Natural killer cell treated with Interleukin-12 subunit alpha and Interleukin-12 subunit beta and Interleukin-15 and Interleukin-18, amount 100 ng/mL, for 72 hours (primary cell): ENCODE data around the gene EIPR1. TPM values are rescaled to one million over a fixed set of nuclear protein-coding genes. Genes with fewer than 3 reads are reported as not detected.

Experiments used
- ATAC-seq, 2 donors: fragments of 150-1000 bp; cut with Tn5 transposase in 1 of 2; sonication (Bioruptor Pico), chemical (Tn5 transposase) in 1 of 2; 2 replicates each; pipeline ENCODE4 v1.10.0; 2021
- DNase-seq: peaks from one replicate; pipeline ENCODE4 v3.0.0; 2022; ENCODE audit warnings: low spot score
- H3K27ac Mint-ChIP-seq, 2 donors: 1 replicate in 1 of 2; 2 replicates in 1 of 2; pipeline ENCODE4 v1.8.0; 2022; ENCODE audit warnings: mixed read lengths in 2 of 2, mild to moderate bottlenecking in 1 of 2, moderate library complexity in 1 of 2
- H3K27me3 Mint-ChIP-seq, 2 donors: 1 replicate in 1 of 2; 2 replicates in 1 of 2; pipeline ENCODE4 v1.8.0; 2022; ENCODE audit warnings: mixed read lengths in 2 of 2
- H3K36me3 Mint-ChIP-seq: one replicate; pipeline ENCODE4 v1.8.0; 2022; ENCODE audit warnings: mixed read lengths
- H3K4me1 Mint-ChIP-seq, 2 donors: 1 replicate in 1 of 2; 2 replicates in 1 of 2; pipeline ENCODE4 v1.8.0; 2022; ENCODE audit warnings: low read depth in 2 of 2, mixed read lengths in 2 of 2, mild to moderate bottlenecking in 1 of 2
- H3K4me3 Mint-ChIP-seq: one replicate; pipeline ENCODE4 v1.8.0; 2022; ENCODE audit warnings: mixed read lengths
- H3K9me3 Mint-ChIP-seq: 2 replicates; pipeline ENCODE4 v1.8.0; 2022; ENCODE audit warnings: mixed read lengths
- total RNA-seq, 2 donors: library from RNA; stranded (reverse); gene quantifications; one replicate each; pipeline ENCODE4 v1.2.3, GENCODE V29; 2022

EIPR1 gene
- total RNA-seq, 2 donors from 2014 or later = 46.9 to 61.8 TPM

DNA sequence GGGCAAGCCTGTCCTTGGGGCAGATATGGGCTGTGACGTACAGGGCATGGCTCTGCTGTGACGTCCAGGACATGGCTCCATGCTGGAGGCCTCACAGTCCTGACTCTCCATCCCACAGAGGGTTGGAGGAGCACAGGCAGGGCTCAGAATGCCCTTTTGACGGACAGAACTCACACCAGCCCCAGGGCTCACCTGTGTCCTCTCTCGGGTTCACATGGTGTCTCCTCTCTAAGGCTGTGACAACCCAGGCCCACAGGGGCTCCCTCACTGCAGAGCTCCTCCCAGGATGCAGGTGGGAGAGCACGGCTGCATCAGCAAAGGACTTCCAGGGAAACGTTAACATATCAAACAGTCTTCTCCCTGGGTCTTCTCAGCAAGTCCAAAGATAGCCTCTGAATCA is 133.8 kb downstream of the EIPR1 start:
- Mint-ChIP-seq H3K36me3 (peaks cover 2% of the 10 kb centered on the region), H3K4me1 (peaks cover 9 to 27% of the 10 kb centered on the region in 2 donors), H3K4me3 (no peak overlapping the region), H3K27ac (no peak overlapping the region), H3K9me3 (peaks cover 2% of the 10 kb centered on the region), H3K27me3 (no peaks in the 10 kb centered on the region)
- ATAC-seq = no peak
- no peak for DNase-seq

DNA sequence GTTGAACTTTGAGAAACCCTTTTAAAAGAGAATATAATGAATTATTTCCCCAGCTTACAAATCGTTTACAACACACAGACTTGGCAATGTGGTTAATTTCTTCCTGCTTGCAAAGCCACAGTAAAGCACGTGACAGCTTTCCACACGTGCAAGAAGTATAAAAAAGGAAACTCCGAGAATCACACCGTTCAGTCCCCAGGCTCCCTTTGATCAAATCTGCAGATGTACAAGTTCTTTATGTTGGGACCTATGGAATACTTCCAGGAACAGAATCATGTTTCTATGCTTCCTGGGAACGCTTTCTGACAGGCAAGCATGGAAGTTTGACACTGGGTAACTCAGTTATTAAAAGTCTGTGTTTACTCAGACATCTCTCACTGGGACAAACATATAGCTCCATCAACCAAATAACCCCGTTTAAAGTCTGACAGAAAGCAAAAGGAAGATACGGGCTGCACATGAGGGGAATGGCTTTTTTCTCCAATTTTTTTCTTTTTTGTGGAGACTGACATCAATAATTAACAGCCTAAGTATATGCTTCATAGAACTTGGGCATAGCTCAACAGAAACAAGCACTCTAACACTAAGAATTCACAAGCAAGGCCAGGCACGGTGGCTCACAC is 134.8 kb downstream of the EIPR1 start:
- Mint-ChIP-seq H3K27me3 (no peaks in the 10 kb centered on the region), H3K27ac (peak overlapping the region in 1 of 2 donors; percentile 51), H3K9me3 (no peaks in the 10 kb centered on the region), H3K36me3 (peaks cover 4% of the 10 kb centered on the region), H3K4me3 (peak overlapping the region; percentile 40), H3K4me1 (peaks cover 9 to 35% of the 10 kb centered on the region in 2 donors)
- DNase-seq (no peak), ATAC-seq (peak; percentile 66 to 69)

DNA sequence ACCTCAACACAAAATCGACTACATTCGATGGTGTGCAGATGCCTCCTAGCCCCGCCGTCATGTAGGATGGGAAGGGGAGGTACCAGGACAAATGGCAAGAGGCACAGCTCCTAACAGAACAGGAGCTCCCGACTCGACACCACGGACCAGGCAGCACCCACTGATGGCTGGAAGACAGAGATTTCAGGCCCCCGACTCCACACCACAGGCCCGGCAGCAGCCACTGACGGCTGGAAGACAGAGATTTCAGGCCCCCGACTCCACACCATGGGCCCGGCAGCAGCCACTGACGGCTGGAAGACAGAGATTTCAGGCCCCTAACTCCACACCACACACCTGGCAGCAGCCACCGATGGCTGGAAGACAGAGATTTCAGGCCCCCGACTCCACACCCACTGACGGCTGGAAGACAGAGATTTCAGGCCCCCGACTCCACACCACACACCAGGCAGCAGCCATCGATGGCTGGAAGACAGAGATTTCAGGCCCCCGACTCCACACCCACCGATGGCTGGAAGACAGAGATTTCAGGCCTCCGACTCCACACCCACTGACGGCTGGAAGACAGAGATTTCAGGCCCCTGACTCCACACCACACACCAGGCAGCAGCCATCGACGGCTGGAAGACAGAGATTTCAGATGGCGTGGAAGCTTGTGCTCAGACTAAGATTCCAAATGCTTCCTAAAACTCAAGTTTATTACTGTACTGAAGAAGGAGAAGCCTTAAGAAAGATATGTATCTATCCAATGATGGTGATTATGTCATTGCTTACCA is 135.5 kb downstream of the EIPR1 start:
- H3K4me3 Mint-ChIP-seq = peak overlapping the region; percentile 48
- peak overlapping the region in 1 of 2 donors; percentile 51 for H3K27ac Mint-ChIP-seq
- H3K27me3 Mint-ChIP-seq = no peaks in the 10 kb centered on the region
- H3K4me1 Mint-ChIP-seq = peaks cover 14 to 37% of the 10 kb centered on the region in 2 donors
- ATAC-seq (no peak), DNase-seq (no peak)
- H3K36me3 Mint-ChIP-seq = peaks cover 4% of the 10 kb centered on the region
- H3K9me3 Mint-ChIP-seq = no peaks in the 10 kb centered on the region

DNA sequence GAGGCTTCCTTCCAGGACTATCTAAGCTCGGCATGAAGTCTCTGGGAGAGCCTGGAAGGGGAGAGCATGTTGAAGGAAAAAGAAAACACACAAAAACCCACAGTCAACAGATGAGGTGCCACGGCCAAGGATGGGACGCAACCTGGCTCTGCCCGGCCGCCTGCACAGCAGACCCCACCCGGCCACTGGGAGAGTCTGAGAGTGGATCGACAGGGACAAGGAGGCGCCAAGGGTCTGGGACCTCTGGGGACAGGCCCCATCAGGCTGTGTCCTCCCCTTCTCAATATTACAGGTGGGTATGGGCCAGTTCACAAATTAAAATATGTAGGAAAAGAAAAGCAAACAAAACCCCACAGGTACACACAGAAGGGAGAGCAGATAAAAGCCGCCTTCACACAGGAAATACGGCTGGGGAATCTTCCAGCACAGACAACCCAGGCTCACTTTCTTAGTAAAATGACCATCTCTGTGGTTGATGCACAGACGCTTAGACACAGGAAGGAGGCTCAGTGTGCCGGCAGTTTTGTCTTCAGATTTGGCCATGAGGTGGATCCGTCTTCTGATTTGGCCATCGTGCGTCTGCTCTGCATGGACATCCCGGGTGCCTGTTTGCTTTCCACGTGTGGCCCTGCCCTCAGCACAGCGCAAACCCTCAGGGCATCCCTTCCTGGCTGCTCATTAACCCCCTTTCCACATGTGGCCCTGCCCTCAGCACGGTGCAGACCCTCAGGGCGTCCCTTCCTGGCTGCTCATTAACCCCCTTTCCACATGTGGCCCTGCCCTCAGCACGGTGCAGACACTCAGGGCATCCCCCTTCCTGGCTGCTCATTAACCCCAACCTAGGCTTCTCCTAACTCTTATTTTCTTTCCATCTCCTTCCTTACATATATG is 138.4 kb downstream of the EIPR1 start:
- no peaks in the 10 kb centered on the region for H3K9me3 Mint-ChIP-seq
- no peak for DNase-seq
- peak; percentile 77 to 83 for ATAC-seq
- H3K36me3 Mint-ChIP-seq = peaks cover 4% of the 10 kb centered on the region
- H3K4me1 Mint-ChIP-seq = peaks cover 28 to 43% of the 10 kb centered on the region in 2 donors
- H3K27ac Mint-ChIP-seq = no peak overlapping the region
- H3K4me3 Mint-ChIP-seq = no peak overlapping the region
- H3K27me3 Mint-ChIP-seq = no peaks in the 10 kb centered on the region

DNA sequence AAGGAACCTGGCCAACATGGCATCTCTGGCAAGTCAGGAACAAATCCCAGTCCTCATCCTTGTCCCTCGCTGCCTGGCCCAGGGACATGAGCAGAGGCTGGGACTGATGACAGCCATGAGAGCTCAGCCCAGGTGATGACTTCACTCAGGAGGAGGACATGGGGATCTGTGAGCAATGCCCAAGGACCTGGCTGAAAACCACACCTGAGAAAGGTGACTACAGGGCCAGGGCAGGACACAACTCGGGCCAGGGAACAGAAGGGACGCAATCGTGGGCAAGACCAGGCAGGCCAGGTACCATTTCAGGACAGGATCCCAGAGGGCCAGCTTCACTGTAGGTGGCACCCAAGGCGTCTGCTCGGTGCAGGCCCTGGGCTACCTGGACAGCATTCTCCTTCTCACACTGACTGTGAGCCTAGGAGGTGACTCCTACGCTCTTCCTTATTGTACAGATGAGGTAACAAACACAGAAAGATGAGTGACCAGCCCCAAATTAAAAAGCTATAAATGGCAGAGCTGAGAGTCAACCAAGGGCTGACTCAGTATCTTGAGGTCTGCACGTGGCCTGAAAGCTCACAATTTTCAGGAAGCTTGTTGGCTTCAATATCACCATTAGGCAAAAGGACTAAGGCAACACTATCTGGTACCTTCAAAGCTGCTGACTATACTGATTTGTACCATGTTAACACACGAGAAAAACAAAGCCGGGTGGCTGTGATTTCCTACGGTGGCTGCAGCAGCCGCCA is 141.1 kb downstream of the EIPR1 start:
- Mint-ChIP-seq H3K9me3 (peaks cover 6% of the 10 kb centered on the region), H3K27ac (peak overlapping the region in 1 of 2 donors; percentile 75), H3K36me3 (peaks cover 23% of the 10 kb centered on the region), H3K4me1 (peaks cover 19 to 31% of the 10 kb centered on the region in 2 donors), H3K27me3 (no peaks in the 10 kb centered on the region), H3K4me3 (peak overlapping the region; percentile 24)
- DNase-seq (no peak), ATAC-seq (peak in 1 of 2 donors; percentile 18)

DNA sequence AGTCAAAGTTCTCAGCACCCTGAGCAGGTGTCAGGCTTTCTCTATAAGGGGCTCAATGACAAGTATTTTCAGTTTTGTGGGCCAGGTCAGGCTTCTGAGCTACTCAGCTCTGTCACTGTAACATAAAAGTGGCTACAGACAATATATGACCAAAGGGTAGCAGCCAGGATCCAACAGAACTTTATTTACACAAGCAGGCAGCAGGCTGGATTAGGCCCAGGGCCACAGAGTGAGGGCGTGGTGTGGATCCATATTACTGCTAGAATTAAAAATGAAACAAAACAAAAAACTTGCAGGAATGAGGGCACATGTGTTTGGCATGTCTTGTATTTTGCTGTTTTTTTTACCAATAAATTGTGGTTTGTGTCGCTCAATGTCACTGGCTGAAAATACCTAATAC is 143.7 kb downstream of the EIPR1 start:
- Mint-ChIP-seq H3K4me1 (peaks cover 23 to 31% of the 10 kb centered on the region in 2 donors), H3K9me3 (peaks cover 6% of the 10 kb centered on the region), H3K27ac (no peak overlapping the region), H3K4me3 (no peak overlapping the region), H3K27me3 (no peaks in the 10 kb centered on the region), H3K36me3 (peaks cover 31% of the 10 kb centered on the region)
- ATAC-seq (no peak), DNase-seq (no peak)

DNA sequence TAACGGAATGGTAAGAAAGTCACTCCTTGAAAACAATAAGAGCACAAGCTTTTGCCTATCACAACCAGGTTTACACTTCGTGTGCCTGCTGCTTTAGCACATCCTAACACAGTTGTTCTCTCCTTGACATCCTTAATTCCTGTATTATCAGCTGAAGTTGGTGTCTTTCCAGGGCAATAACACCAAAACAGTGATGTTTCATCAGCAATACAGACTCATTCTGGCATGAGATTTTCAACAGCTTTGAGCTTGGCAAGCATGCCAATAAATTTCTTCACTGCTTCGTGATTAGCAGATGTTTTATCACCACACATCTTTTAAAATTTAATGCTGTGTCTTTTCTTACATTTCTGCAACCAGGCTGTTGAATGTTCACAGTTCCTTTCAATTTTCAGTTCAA is 148.4 kb downstream of the EIPR1 start:
- H3K9me3 Mint-ChIP-seq = peaks cover 19% of the 10 kb centered on the region
- H3K36me3 Mint-ChIP-seq = peaks cover 64% of the 10 kb centered on the region
- ATAC-seq = no peak

DNA sequence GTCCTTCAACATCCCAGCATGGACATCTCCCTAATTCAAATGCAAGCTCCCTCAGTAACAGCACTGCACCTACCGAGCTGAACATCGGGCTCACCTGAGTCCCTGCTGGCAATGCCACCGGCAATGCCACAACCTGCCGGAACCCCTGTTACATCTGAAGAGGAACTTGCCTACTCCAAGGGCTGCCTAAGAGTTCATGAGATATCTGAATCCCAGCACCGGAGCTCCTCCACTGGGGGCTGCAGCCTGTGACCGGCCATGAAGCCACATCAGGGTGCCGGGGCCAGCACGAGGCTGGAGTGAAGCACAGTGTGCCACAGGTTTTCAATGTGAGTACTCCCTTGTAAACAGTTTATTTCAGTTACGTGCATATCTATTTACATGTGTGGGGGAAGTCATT is 152.9 kb downstream of the EIPR1 start:
- no peaks in the 10 kb centered on the region for H3K27me3 Mint-ChIP-seq
- H3K4me1 Mint-ChIP-seq = peaks cover 59 to 64% of the 10 kb centered on the region in 2 donors
- DNase-seq (no peak), ATAC-seq (no peak)
- peak overlapping the region; percentile 76 for H3K4me3 Mint-ChIP-seq
- H3K27ac Mint-ChIP-seq = peak overlapping the region; percentile 98 to 99
- peaks cover 23% of the 10 kb centered on the region for H3K9me3 Mint-ChIP-seq
- peaks cover 61% of the 10 kb centered on the region for H3K36me3 Mint-ChIP-seq

More for the DNA sequence above, 148.4 kb downstream of the EIPR1 start:
- H3K4me3 Mint-ChIP-seq = no peak overlapping the region
- H3K27me3 Mint-ChIP-seq = no peaks in the 10 kb centered on the region
- H3K27ac Mint-ChIP-seq = no peak overlapping the region
- DNase-seq = no peak
- peaks cover 35 to 36% of the 10 kb centered on the region in 2 donors for H3K4me1 Mint-ChIP-seq

DNA sequence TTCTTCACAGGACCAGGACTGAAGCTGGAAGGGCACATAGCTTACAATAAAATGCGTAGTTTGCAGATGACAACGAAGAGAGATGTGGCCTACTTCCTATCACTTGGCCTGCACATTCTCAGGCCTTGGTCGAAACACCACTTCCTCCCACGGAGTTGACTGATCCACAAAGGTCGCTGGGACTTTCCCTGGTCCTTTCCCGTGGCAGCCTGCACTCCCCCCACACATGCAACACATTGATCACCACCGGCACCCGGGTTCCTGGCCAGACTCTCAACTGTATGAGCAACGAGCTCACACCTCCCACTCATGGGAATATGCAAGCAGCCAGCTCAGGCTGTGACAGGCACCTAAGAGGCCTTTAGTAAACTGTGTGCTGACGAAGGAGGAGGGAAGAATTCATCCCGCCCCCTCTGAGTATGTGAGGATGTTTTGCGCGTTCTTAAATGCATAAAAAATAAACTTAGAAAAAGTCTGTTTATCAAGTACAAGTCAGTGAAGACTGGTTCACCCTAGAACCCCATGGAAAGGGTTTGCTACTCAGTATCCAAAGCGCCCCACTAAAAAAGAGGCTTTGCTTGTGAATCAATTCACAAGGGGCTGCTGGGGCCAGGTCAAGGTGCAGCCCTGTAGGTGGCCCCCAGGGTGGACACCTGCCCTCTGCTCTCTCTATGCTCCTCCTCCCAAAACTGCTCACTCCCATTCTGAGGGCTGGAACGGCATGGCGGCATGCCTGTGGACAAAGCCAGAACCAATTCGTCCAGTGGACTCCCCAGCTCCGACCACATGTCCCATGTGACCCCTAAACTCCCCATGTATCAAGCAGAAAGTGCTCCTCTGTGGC is 154.3 kb downstream of the EIPR1 start:
- DNase-seq = peak; percentile 98
- Mint-ChIP-seq H3K36me3 (peaks cover 53% of the 10 kb centered on the region), H3K27ac (peak overlapping the region; percentile 98 to 99), H3K9me3 (peaks cover 23% of the 10 kb centered on the region), H3K4me1 (peaks cover 57 to 62% of the 10 kb centered on the region in 2 donors), H3K27me3 (no peaks in the 10 kb centered on the region), H3K4me3 (peak overlapping the region; percentile 76)
- ATAC-seq = peak; percentile 96

DNA sequence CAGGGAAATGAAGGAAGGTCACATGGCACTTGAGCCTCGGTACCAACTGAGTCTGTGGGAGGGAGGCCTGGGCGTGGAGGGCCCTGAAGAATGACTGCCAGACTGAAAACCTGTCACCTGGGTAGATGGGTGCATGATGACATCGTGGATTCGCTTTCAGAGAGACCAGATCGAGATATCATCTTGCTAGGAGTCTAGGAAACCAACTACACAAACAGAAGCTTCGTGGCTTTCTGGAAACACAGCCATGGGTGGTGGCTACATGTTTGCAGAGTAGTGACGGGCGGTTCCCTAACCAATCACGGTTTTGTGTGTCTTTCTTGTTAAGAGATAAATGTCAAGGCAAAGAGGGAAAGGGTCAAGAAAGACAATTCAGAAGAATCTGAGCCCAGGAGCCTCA is 155.0 kb downstream of the EIPR1 start:
- Mint-ChIP-seq H3K4me3 (peak overlapping the region; percentile 76), H3K36me3 (peaks cover 51% of the 10 kb centered on the region), H3K27me3 (no peaks in the 10 kb centered on the region), H3K4me1 (peaks cover 59 to 65% of the 10 kb centered on the region in 2 donors), H3K27ac (peak overlapping the region; percentile 98 to 99), H3K9me3 (peaks cover 23% of the 10 kb centered on the region)
- ATAC-seq = peak; percentile 64 to 75
- DNase-seq = peak; percentile 77

DNA sequence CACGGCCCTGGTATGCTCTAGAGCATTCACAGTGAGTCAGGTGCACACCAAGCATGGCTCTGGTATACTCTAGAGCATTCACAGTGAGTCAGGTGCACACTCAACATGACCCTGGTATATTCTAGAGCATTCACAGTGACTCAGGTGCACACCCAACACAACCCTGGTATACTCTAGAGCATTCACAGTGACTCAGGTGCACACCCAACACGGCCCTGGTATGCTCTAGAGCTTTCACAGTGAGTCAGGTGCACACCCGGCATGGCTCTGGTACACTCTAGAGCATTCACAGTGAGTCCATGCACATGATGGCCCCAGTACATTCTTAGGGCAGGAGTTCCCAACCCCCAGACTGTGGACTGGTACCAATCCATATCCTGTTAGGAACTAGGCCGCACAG is 158.1 kb downstream of the EIPR1 start:
- Mint-ChIP-seq H3K4me1 (peaks cover 62 to 64% of the 10 kb centered on the region in 2 donors), H3K27me3 (no peaks in the 10 kb centered on the region), H3K4me3 (no peak overlapping the region), H3K36me3 (peaks cover 43% of the 10 kb centered on the region), H3K9me3 (peaks cover 16% of the 10 kb centered on the region), H3K27ac (peak overlapping the region; percentile 75 to 85)
- ATAC-seq (no peak), DNase-seq (no peak)

DNA sequence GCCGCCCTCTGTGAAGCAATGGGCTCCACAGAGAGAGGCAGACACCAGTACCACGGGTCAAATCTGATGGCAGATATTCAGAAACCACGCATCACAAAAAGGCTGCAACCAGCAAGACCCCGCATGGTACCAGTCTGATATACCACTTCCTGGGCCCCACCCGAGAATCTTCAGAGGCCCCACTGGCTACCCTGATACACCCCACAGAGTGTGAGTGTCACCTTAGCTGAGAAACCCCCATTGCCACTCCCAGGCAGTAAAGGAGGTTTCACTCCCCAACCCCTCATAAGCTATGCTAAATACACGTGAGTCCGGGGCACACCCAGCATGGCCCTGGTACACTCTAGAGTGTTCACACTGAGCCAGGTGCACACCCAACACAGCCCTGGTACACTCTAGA is 160.0 kb downstream of the EIPR1 start:
- peaks cover 11% of the 10 kb centered on the region for H3K9me3 Mint-ChIP-seq
- peaks cover 39% of the 10 kb centered on the region for H3K36me3 Mint-ChIP-seq
- no peaks in the 10 kb centered on the region for H3K27me3 Mint-ChIP-seq
- ATAC-seq (peak; percentile 48), DNase-seq (no peak)
- H3K27ac Mint-ChIP-seq = peak overlapping the region; percentile 69 to 94
- H3K4me3 Mint-ChIP-seq = no peak overlapping the region
- H3K4me1 Mint-ChIP-seq = peaks cover 49 to 53% of the 10 kb centered on the region in 2 donors
